Activated CD8-positive, alpha-beta T cell treated with anti-CD3 and anti-CD28 coated beads, Interleukin-2, amount 10 ng/mL, durations not matched to agents 7 days and 5 days (primary cell): ENCODE data around the gene GRIK5. TPM values are rescaled to one million over a fixed set of nuclear protein-coding genes. Genes with fewer than 3 reads are reported as not detected.
A peak's percentile ranks its signal among the peaks of the same experiment; 100 is the strongest.

Experiments
- ATAC-seq: fragments of 150-1000 bp; cut with Tn5 transposase; one replicate; pipeline ENCODE4 v1.10.0; 2021; ENCODE audit warnings: moderate library complexity
- CTCF ChIA-PET: fragments of 350-600 bp; sonication (Branson Sonifier 250); formaldehyde crosslinking; loops from one replicate; lab custom pipeline; 2021; ENCODE audit warnings: antibody characterized with exemption; lab: Charles Lee
- POLR2A ChIA-PET: fragments of 350-600 bp; sonication (Branson Sonifier 250); formaldehyde crosslinking; loops from one replicate; lab custom pipeline; 2021; ENCODE audit warnings: antibody characterized with exemption; lab: Charles Lee
- DNase-seq: peaks from one replicate; pipeline ENCODE4 v3.0.0-alpha.2; 2020
- H3K27ac Mint-ChIP-seq: one replicate; pipeline ENCODE4 v1.8.0; 2021; ENCODE audit warnings: mild to moderate bottlenecking, mixed read lengths
- H3K27me3 Mint-ChIP-seq: one replicate; pipeline ENCODE4 v1.8.0; 2021; ENCODE audit warnings: low read depth, mixed read lengths
- H3K36me3 Mint-ChIP-seq: one replicate; pipeline ENCODE4 v1.8.0; 2021; ENCODE audit warnings: low read depth, mixed read lengths
- H3K4me1 Mint-ChIP-seq: one replicate; pipeline ENCODE4 v1.8.0; 2021; ENCODE audit warnings: low read depth, mixed read lengths
- H3K4me3 Mint-ChIP-seq: one replicate; pipeline ENCODE4 v1.8.0; 2021; ENCODE audit warnings: mild to moderate bottlenecking, mixed read lengths
- H3K9me3 Mint-ChIP-seq: one replicate; pipeline ENCODE4 v1.8.0; 2022; ENCODE audit warnings: mixed read lengths; ENCODE audit not compliant: insufficient read depth
- total RNA-seq, 2 experiments: library from RNA; stranded (reverse); gene quantifications; one replicate each; pipeline ENCODE4 v1.2.3, GENCODE V29; 2021

The GRIK5 gene
- total RNA-seq, 2 experiments from 2014 or later, result 0.37 to 0.73 TPM

DNA sequence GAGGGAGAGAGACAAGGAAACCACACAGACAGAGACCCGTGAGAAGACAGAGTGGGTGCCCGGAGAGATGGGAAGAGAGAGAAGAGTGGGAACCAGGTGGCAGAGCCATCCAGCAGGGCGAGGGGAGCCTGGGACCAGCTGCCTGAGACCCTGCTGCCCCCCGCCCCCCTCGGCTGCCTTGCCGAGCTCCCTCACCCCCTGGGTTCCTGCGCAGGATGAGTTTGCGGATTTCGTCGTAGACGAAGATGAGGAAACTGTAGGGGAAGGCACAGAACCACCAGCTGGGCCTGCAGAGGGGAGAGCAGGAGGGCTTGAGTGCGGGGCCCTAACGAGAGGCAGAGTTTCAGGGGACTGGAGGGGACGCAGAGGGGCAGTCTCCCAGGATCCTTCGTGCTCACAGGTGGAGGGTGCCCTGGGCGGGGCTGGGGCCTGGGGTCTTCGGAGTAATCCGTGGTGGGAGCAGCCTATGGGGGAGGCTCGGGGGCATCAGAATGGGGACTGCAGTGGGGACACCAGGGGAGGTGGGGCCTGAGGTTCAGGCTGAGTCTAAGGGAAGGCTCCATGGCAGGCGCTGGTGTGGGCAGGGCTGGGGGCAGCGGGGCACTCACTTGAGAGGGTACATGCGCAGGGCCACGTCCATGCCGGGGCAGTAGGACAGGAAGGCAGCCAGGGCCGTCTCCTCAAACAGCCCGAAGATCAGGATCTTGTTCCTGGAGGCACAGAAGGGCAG is 102.8 kb downstream of the GRIK5 start:
- Mint-ChIP-seq H3K36me3 (no peaks in the 10 kb centered on the region), H3K27ac (no peak overlapping the region), H3K27me3 (no peaks in the 10 kb centered on the region), H3K9me3 (no peaks in the 10 kb centered on the region), H3K4me3 (no peak overlapping the region), H3K4me1 (no peaks in the 10 kb centered on the region)
- CTCF ChIA-PET, result no interaction called here
- no peak for DNase-seq
- POLR2A ChIA-PET, result no interaction called here
- ATAC-seq, result no peak

GRCh38 chr19:41965106-41965505 is 104.9 kb downstream of the GRIK5 start:
- Mint-ChIP-seq H3K9me3 (no peaks in the 10 kb centered on the region), H3K4me1 (no peaks in the 10 kb centered on the region), H3K27ac (no peak overlapping the region), H3K4me3 (no peak overlapping the region), H3K36me3 (no peaks in the 10 kb centered on the region), H3K27me3 (no peaks in the 10 kb centered on the region)
- no peak for DNase-seq
- no peak for ATAC-seq
- POLR2A ChIA-PET, result interaction anchor here (0.6 kb wide), 1 partner anchor 27 kb away, joined by 3 read pairs; no protein-coding TSS in a partner anchor
- CTCF ChIA-PET, result interaction anchor here (1.1 to 1.4 kb wide), 2 partner anchors 70 to 173 kb away, joined by 3 read pairs; no protein-coding TSS in a partner anchor

DNA sequence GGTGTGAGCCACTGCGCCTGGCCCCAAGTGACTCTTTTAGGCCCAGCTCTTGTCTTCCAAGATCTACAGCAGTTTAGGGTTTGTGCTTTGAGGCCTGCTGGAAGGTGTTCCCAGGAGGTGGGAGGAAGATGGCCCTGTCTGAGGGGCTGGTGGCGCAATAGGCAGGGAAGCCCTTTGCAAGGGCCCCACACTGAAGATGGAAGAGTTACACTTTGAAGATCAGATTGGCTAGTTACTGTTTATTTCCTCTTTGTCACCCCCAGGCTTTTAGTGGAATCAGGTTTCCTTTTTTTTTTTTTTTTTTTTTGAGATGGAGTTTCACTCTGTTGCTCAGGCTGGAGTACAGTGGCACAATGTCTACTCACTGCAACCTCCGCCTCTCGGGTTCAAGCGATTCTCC is 109.0 kb downstream of the GRIK5 start:
- ChIA-PET CTCF (interaction anchor here (1.2 to 3.1 kb wide), 3 partner anchors 68 to 74 kb away, joined by 3 to 18 read pairs (median 4); no protein-coding TSS in a partner anchor), POLR2A (no interaction called here)
- peaks cover 20% of the 10 kb centered on the region for H3K4me1 Mint-ChIP-seq
- no peaks in the 10 kb centered on the region for H3K9me3 Mint-ChIP-seq
- no peak overlapping the region for H3K4me3 Mint-ChIP-seq
- H3K27me3 Mint-ChIP-seq, result no peaks in the 10 kb centered on the region
- H3K36me3 Mint-ChIP-seq, result peaks cover 7% of the 10 kb centered on the region
- no peak for ATAC-seq
- no peak overlapping the region for H3K27ac Mint-ChIP-seq
- DNase-seq, result no peak

DNA sequence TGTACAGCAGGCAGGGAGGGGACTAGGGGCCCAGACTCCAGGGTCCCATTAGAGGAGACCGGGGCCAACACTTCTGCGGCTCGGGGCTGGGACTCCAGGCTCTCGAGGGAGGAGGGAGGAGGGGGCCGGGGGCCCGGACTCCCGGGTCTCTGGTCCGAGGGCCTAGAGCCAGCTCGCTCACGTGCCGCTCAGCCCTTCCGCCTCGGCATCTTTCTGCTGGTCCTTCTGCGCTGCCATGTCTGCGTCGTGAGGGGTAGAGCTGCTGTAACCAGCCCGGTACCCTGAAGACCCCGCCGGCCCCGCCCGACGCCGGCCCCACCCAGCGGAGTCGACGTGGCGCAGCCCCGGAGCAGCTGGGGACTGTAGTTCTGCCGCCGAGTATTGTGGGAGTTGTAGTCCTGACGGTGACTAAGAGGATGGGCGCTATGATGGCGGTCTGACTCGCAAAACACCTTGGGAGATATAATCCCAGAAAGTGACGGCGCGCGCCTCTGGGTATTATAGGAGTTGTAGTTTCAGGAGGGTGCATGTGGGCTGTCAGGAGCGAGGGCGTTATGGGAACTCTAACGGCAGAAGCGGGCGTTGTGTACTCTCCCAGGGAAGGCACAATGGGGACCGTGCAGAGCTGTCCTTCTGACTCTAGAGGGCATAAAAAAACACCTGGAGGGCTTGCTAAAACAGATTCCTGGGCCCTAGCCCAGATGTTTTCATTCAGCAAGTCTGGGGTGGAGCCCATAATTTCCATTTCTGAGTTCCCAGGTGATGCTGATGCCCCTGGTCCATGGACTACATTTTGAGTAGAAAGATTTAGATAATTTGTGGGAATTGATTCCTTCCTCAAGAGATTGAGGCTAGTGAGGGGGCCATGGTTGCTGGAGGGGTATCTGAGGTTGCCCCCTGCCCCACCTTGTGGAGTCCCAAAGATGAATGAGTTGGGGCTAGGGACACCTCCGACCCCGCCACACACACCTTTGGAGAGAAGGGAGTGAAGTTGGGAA is 110.7 kb downstream of the GRIK5 start, which contains the start of gene RABAC1:
RABAC1 (minus strand) TSS at position 266 of the 998 bp plus-strand sequence; CDS start at position 237, 29 bp downstream.
- Mint-ChIP-seq H3K27ac (peak within 1 kb of the TSS; percentile 78), H3K4me3 (peak within 1 kb of the TSS; percentile 89)

DNA sequence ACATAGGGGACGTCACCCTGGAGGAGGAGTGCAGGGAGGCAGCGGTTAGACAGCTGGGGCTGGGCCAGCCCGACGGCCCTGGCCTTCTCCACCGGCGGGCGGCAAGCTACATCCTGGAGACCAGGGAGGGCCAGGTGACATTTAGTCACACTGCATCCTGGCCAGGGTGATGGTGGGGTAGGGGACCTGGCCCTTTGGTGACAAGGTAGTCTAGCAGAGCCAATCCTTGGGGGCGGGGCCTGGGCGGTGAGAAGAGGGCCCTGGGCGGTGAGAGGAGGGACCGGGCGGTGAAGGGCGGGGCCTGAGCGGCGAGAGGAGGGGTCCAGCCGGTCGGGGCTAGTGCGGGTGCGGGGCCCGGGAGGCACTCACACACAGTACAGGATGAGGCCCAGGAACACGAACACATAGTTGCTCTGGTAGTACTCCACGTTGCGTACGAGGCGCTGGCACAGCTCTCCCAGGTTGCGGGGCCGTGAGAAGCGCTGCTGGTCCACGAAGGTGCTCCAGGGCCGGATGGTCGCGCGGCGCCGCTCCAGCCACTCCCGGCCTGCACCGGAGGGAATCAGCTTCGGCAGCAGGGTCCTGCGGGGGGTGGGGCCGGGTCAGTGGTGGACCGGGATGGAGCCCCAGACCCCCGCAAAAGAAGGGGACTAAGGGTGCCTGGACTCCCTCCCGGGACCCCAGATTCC is 111.5 kb downstream of the GRIK5 start:
- Mint-ChIP-seq H3K36me3 (peaks cover 7% of the 10 kb centered on the region), H3K9me3 (no peaks in the 10 kb centered on the region), H3K4me1 (peaks cover 20% of the 10 kb centered on the region), H3K4me3 (peak overlapping the region; percentile 89), H3K27me3 (no peaks in the 10 kb centered on the region), H3K27ac (peak overlapping the region; percentile 78)
- peak; percentile 87 for DNase-seq
- ChIA-PET CTCF (interaction anchor here (0.8 to 4.3 kb wide), 14 partner anchors 13 to 482 kb away, joined by 3 to 31 read pairs (median 7); partner anchors contain the start of gene RPS19), POLR2A (interaction anchor here (1.4 to 3.9 kb wide), 4 partner anchors 13 to 87 kb away, joined by 3 to 14 read pairs (median 4); no protein-coding TSS in a partner anchor)
- ATAC-seq, result peak; percentile 71

More for the DNA sequence above, 110.7 kb downstream of the GRIK5 start, which contains the start of gene RABAC1:
- Mint-ChIP-seq H3K4me1 (peaks cover 20% of the 10 kb centered on the region), H3K36me3 (peaks cover 7% of the 10 kb centered on the region), H3K27me3 (no peaks in the 10 kb centered on the region), H3K9me3 (no peaks in the 10 kb centered on the region)
- ATAC-seq, result peak; percentile 93
- ChIA-PET CTCF (interaction anchor here (0.8 to 4.3 kb wide), 12 partner anchors 13 to 481 kb away, joined by 3 to 31 read pairs (median 7); partner anchors contain the start of gene RPS19), POLR2A (interaction anchor here (0.6 to 3.9 kb wide), 5 partner anchors 13 to 88 kb away, joined by 3 to 14 read pairs (median 4); no protein-coding TSS in a partner anchor)
- peak; percentile 93 for DNase-seq

GRCh38 chr19:41957838-41958366 is 112.1 kb downstream of the GRIK5 start:
- CTCF ChIA-PET, result interaction anchor here (1.0 to 4.3 kb wide), 9 partner anchors 12 to 166 kb away, joined by 3 to 31 read pairs (median 7); partner anchors contain the start of gene RPS19
- H3K4me1 Mint-ChIP-seq, result peaks cover 20% of the 10 kb centered on the region
- POLR2A ChIA-PET, result interaction anchor here (0.8 to 3.9 kb wide), 3 partner anchors 12 to 85 kb away, joined by 3 to 14 read pairs (median 3); no protein-coding TSS in a partner anchor
- H3K27ac Mint-ChIP-seq, result peak overlapping the region; percentile 78
- H3K36me3 Mint-ChIP-seq, result peaks cover 7% of the 10 kb centered on the region
- no peaks in the 10 kb centered on the region for H3K9me3 Mint-ChIP-seq
- no peaks in the 10 kb centered on the region for H3K27me3 Mint-ChIP-seq
- ATAC-seq, result peak; percentile 14
- H3K4me3 Mint-ChIP-seq, result peak overlapping the region; percentile 89
- peak; percentile 65 for DNase-seq

GRCh38 chr19:41957161-41957837 is 112.7 kb downstream of the GRIK5 start:
- ATAC-seq (no peak), DNase-seq (no peak)
- H3K4me3 Mint-ChIP-seq, result peak overlapping the region; percentile 89
- no peaks in the 10 kb centered on the region for H3K27me3 Mint-ChIP-seq
- no peaks in the 10 kb centered on the region for H3K9me3 Mint-ChIP-seq
- H3K4me1 Mint-ChIP-seq, result peaks cover 20% of the 10 kb centered on the region
- H3K36me3 Mint-ChIP-seq, result peaks cover 7% of the 10 kb centered on the region
- ChIA-PET POLR2A (interaction anchor here (0.8 to 3.9 kb wide), 3 partner anchors 11 to 85 kb away, joined by 3 to 14 read pairs (median 3); no protein-coding TSS in a partner anchor), CTCF (interaction anchor here (0.9 to 4.3 kb wide), 8 partner anchors 11 to 164 kb away, joined by 3 to 31 read pairs (median 6); partner anchors contain the start of gene RPS19)
- H3K27ac Mint-ChIP-seq, result peak overlapping the region; percentile 78

GRCh38 chr19:41956621-41957020 is 113.4 kb downstream of the GRIK5 start:
- Mint-ChIP-seq H3K27ac (peak overlapping the region; percentile 18), H3K4me3 (no peak overlapping the region), H3K9me3 (no peaks in the 10 kb centered on the region), H3K36me3 (peaks cover 7% of the 10 kb centered on the region), H3K4me1 (peaks cover 22% of the 10 kb centered on the region), H3K27me3 (no peaks in the 10 kb centered on the region)
- POLR2A ChIA-PET, result interaction anchor here (3.9 kb wide), 1 partner anchor 11 kb away, joined by 14 read pairs; no protein-coding TSS in a partner anchor
- ATAC-seq (no peak), DNase-seq (no peak)
- CTCF ChIA-PET, result interaction anchor here (0.9 to 4.3 kb wide), 6 partner anchors 11 to 163 kb away, joined by 3 to 31 read pairs (median 14); partner anchors contain the start of gene RPS19

GRCh38 chr19:41955521-41955920 is 114.5 kb downstream of the GRIK5 start:
- CTCF ChIA-PET, result interaction anchor here (0.6 to 4.3 kb wide), 3 partner anchors 82 to 653 kb away, joined by 3 to 31 read pairs (median 3); no protein-coding TSS in a partner anchor
- DNase-seq (no peak), ATAC-seq (no peak)
- Mint-ChIP-seq H3K27me3 (no peaks in the 10 kb centered on the region), H3K4me1 (peaks cover 28% of the 10 kb centered on the region), H3K9me3 (no peaks in the 10 kb centered on the region), H3K36me3 (peaks cover 7% of the 10 kb centered on the region), H3K4me3 (no peak overlapping the region), H3K27ac (no peak overlapping the region)
- POLR2A ChIA-PET, result interaction anchor here (3.9 kb wide), 1 partner anchor 10 kb away, joined by 14 read pairs; no protein-coding TSS in a partner anchor
